ENCODE results near the gene AFF3.

The AFF3 gene

GRCh38 chr2:100070078-100070477 is 72.3 kb downstream of the AFF3 start:
- no peak for DNase-seq

GRCh38 chr2:100068395-100068794 is 74.0 kb downstream of the AFF3 start:
- no peak for DNase-seq

GRCh38 chr2:100067784-100068183 is 74.6 kb downstream of the AFF3 start:
- DNase-seq = peak; percentile 6

- no peak for DNase-seq
Measured at GRCh38 chr2:100066856-100067255, 75.5 kb downstream of the AFF3 start.

- no peak for DNase-seq
Measured at GRCh38 chr2:100066246-100066645, 76.1 kb downstream of the AFF3 start.

- DNase-seq = no peak
Measured at GRCh38 chr2:100064592-100065428, 77.6 kb downstream of the AFF3 start.

GRCh38 chr2:100064165-100064564 is 78.2 kb downstream of the AFF3 start:
- DNase-seq = no peak

GRCh38 chr2:100063459-100063953 is 78.9 kb downstream of the AFF3 start:
- DNase-seq = no peak

- no peak for DNase-seq
Measured at GRCh38 chr2:100062336-100062735, 80.1 kb downstream of the AFF3 start.

GRCh38 chr2:100060875-100061274 is 81.5 kb downstream of the AFF3 start:
- DNase-seq = no peak

GRCh38 chr2:100059638-100060037 is 82.8 kb downstream of the AFF3 start:
- DNase-seq = no peak

- DNase-seq = no peak
Measured at GRCh38 chr2:100057901-100058261, 84.5 kb downstream of the AFF3 start.

GRCh38 chr2:100054426-100054825 is 88.0 kb downstream of the AFF3 start:
- no peak for DNase-seq

- no peak for DNase-seq
Measured at GRCh38 chr2:100053087-100053885, 89.1 kb downstream of the AFF3 start.

GRCh38 chr2:100052650-100053049 is 89.7 kb downstream of the AFF3 start:
- DNase-seq = no peak

- no peak for DNase-seq
Measured at GRCh38 chr2:100051253-100051652, 91.1 kb downstream of the AFF3 start.

- no peak for DNase-seq
Measured at GRCh38 chr2:100050685-100051084, 91.7 kb downstream of the AFF3 start.

GRCh38 chr2:100046961-100047947 is 95.1 kb downstream of the AFF3 start:
- DNase-seq = no peak

- no peak for DNase-seq
Measured at GRCh38 chr2:100045000-100045399, 97.4 kb downstream of the AFF3 start.

- no peak for DNase-seq
Measured at GRCh38 chr2:100043891-100044255, 98.5 kb downstream of the AFF3 start.

GRCh38 chr2:100043081-100043890 is 99.1 kb downstream of the AFF3 start:
- DNase-seq = no peak

- no peak for DNase-seq
Measured at GRCh38 chr2:100042562-100042961, 99.8 kb downstream of the AFF3 start.

Data from NCI-H345 (cell line).